Transverse colon (tissue), 4 donors: ENCODE measurements around the gene SPRR3.

ENCODE experiments used
- POLR2AphosphoS5 ChIP-seq, 3 donors: sonication (generic); formaldehyde crosslinking; IDR thresholded peaks; one replicate each; pipeline ENCODE4 v1.6.1; 2016; ENCODE audit warnings: antibody characterized with exemption in 3 of 3
- TF ChIP-seq, protein P1 (sequence below), 5 experiments: fragments of 200-600 bp in 3 of 5; fragments of 450-650 bp in 2 of 5; sonication (generic) in 3 of 5; IDR thresholded peaks; 1 replicate in 2 of 5; 2 replicates in 3 of 5; pipeline ENCODE4 v1.5.1; 2016 to 2017; ENCODE audit warnings: antibody characterized with exemption in 5 of 5, inconsistent platforms in 3 of 5, mild to moderate bottlenecking in 2 of 5, moderate library complexity in 1 of 5

DNA sequence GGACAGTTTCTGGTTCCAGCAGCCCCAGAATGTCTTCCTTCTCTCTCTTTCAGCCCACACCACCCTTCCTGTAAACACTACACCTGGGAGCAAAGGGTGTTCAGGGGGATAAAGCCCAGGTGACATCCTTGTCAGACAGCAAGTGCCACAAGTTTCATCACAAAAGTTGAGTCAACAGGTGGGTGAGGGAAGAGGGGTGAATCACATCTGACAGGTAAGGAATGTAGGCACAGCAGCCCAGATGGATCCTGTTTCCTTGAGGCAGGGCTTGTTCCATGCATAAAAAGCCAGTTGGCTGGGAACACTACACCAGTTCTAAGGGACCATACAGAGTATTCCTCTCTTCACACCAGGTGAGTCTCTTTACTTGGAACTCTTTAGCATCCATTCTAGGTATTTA is 29.3 kb downstream of the SPRR3 start, which contains the start of gene SPRR1B:
- no peak for TF ChIP-seq POLR2AphosphoS5 (IDR thresholded peaks at IDR 0.05)
- TF ChIP-seq, protein P1, sequence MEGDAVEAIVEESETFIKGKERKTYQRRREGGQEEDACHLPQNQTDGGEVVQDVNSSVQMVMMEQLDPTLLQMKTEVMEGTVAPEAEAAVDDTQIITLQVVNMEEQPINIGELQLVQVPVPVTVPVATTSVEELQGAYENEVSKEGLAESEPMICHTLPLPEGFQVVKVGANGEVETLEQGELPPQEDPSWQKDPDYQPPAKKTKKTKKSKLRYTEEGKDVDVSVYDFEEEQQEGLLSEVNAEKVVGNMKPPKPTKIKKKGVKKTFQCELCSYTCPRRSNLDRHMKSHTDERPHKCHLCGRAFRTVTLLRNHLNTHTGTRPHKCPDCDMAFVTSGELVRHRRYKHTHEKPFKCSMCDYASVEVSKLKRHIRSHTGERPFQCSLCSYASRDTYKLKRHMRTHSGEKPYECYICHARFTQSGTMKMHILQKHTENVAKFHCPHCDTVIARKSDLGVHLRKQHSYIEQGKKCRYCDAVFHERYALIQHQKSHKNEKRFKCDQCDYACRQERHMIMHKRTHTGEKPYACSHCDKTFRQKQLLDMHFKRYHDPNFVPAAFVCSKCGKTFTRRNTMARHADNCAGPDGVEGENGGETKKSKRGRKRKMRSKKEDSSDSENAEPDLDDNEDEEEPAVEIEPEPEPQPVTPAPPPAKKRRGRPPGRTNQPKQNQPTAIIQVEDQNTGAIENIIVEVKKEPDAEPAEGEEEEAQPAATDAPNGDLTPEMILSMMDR (IDR thresholded peaks at IDR 0.05) = no peak
